ENCODE measurements around the gene SPC24.

DNA sequence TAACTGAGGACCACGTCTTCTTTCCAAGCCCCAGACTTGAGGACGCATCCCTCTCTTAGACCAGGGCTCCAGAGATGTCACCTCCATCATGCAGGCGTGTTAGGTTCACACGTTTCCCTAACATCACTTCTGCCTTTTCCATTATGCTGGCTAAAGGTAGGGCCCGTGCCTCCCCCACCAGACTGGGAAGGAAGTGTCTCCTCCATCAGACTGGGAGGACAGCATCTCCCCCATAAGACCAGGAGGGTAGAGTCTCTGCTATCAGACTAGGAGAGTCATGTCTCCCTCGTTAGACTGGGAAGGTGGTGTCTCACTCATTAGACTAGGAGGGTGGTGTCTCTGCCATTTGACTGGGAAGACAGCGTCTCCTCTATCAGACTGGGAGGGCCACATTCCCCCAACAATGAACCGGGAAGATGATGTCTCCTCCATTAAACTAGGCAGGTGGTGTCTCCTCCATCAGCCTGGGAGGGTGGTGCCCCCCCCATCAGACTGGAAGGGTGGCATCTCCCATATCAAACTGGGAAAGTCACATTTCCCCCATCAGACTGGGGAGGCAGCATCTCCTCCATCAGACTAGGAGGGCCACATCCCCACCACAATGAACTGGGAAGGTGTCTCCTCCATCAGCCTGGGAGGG, 18.1 kb upstream of the SPC24 start:
- TF ChIP-seq, protein P1, sequence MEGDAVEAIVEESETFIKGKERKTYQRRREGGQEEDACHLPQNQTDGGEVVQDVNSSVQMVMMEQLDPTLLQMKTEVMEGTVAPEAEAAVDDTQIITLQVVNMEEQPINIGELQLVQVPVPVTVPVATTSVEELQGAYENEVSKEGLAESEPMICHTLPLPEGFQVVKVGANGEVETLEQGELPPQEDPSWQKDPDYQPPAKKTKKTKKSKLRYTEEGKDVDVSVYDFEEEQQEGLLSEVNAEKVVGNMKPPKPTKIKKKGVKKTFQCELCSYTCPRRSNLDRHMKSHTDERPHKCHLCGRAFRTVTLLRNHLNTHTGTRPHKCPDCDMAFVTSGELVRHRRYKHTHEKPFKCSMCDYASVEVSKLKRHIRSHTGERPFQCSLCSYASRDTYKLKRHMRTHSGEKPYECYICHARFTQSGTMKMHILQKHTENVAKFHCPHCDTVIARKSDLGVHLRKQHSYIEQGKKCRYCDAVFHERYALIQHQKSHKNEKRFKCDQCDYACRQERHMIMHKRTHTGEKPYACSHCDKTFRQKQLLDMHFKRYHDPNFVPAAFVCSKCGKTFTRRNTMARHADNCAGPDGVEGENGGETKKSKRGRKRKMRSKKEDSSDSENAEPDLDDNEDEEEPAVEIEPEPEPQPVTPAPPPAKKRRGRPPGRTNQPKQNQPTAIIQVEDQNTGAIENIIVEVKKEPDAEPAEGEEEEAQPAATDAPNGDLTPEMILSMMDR (IDR thresholded peaks at IDR 0.05): no peak
- TF ChIP-seq POLR2AphosphoS5 (IDR thresholded peaks at IDR 0.05) (no peak), POLR2A (IDR thresholded peaks at IDR 0.05) (no peak), EP300 (IDR thresholded peaks at IDR 0.05; ENCODE audit: low read depth) (no peak)

Data from transverse colon (tissue), 4 donors.